ENCODE results near the gene ARID4A.

- TF ChIP-seq TCF7 (CRISPR knock-in tag; IDR thresholded peaks at IDR 0.05; ENCODE audit: low read depth) (no peak), ETV6 (CRISPR knock-in tag; IDR thresholded peaks at IDR 0.05) (no peak), NR1H2 (CRISPR knock-in tag; IDR thresholded peaks at IDR 0.05) (no peak)
Measured at GRCh38 chr14:58301416-58301815, 3.1 kb downstream of the ARID4A start.
